ENCODE measurements around the gene NDUFA11.
"Not testable (repeated sequence)": the region's sequence is repeated elsewhere in the genome, so short reads cannot be mapped to it uniquely, and the experiment has no call there.

The NDUFA11 gene

DNA sequence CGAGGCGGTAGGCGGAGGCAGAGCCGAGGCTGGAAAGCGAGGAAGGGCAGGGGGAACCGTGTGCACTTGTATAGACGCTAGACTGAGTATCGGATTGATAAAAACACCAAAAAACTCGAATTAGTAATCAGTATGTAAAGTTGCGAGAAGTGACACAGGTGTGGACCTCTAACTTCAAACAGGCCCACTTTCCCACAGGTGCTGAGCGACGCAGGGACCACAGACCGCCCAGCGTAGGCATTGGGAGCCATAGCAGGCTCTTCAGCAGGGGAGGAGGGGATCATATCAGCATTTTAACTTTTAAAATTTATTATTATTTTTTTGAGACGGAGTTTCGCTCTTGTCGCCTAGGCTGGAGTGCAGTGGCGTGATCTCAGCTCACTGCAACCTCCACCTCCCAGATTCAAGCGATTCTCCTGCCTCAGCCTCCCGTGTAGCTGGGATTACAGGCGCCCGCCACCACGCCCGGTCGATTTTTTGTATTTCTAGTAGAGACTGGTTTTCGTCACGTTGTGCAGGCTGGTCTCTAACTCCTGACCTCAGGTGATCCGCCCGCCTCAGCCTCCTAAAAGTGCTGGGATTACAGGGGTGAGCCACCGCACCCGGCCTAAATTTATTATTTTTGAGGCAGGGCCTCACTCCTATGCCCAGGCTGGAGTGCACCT lies 1.7 kb upstream of the NDUFA11 start:
- DNase-seq = no peak

DNA sequence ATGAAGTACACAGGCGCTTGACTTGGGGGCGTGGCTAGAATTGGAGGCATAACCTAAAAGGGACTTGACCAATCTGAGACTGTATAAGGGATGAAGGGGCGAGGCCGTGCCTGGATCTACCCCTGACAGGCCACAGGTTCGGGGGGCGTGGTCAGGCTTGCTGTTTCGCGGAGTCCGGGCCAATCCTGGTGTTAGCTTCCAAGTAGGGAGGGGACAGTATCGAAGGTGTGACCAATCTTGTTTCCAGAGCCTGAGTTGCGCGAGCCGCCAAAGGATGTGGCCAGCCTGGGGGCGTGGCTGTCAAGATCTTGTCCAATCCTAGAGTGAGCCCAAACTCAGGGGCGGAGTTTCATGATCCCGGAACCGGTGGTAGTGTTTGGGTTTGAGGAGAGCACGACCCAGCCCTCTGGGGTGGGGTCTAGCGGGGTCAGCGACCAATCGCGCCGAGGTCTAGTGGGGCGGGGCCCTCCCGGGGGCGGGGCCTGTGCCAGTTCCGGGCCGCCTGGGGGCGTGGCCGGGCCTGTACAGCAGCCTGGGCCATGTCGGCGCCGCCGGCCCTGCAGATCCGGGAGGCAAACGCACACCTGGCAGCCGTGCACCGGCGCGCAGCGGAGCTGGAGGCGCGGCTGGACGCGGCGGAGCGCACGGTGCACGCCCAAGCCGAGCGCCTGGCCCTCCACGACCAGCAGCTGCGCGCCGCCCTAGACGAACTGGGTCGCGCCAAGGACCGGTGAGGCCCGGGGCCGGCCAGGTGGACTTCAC lies 943 bp upstream of the NDUFA11 start, which contains the start of gene VMAC:
VMAC (plus strand) TSS at position 521 of the 762 bp plus-strand sequence; CDS start at position 540, 19 bp downstream.
- peak; percentile 100 for DNase-seq

DNA sequence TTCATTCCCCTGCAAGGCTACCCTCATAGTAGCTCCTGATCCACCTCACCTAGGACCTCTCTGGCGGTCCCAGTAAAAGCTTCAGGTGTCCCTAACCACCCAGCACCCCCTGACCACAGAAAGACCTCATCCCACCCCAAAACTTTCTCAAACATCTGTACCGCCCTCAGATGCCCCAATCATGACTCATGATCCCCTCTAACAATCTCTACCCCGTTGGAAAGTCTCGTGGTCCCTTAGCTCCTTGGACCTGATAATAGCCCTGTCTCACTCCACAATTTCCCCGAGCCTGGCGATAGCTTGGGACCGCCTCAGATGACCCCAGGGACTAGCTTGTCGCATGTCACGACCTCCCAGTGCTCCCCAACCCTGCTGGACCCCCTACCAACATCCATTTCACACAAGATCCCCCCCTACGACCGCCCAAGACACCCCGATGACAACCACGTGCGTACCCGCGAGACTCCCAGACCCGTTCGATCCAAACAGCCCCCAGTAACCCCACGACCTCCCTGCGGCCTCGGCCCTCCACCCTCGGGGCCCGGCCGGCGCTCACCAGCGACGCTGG lies 450 bp downstream of the NDUFA11 start:
- DNase-seq = no peak

DNA sequence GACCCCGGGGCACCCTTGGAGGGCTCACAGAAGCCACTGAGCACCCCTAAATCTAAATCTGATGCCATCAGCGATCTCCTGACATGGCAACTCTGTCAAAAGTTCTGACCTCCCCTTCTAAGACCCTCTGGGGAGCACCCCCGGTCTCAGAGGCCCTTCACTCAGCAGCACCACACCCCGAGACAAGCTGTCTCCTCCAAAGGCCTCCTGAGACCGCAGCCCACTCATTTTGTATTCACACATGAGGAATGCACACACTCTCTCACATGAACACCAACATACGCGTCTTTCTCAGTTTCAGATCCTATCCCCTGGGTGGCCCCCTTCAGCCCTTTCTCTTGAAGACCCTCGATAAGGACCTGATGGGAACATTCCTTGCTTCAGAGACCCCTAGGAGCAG lies 2.6 kb downstream of the NDUFA11 start:
- DNase-seq = no peak

DNA sequence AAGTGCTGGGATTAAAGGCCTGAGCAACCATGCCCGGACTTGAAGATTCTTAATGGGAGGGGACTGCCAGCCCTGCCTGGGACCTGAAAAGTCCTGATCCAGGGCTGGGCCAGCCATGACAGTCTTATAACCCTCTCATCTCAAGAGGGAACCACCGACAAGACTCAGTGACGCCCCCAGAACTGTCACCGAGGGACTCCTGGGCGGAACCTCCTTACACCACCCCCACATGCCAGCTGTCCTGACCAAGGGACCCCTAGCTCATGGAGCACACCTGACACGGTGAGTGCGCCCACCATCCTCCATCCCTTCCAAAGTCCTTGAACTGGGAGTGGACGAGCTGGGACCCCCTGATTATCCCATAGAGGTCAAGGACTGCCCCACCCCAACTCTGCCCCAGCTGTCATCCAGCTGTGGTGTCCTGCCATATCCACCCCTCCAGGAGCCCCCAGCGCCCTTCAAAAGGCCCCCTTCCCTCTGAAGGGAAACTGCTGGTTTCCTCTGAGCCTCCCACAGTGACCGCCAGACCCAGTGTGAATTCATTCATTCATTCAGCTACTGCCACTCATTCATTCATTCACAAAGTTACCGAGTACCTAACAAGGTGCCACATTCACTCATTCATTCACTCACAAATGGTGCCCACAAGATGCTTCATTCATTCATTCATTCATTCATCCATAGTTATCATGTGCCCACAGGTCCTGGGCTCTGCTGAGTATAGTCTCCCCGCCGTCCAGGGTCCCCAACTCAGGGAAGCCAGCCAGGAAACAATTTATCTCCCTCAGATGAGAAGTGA lies 3.7 kb downstream of the NDUFA11 start:
- DNase-seq = no peak

DNA sequence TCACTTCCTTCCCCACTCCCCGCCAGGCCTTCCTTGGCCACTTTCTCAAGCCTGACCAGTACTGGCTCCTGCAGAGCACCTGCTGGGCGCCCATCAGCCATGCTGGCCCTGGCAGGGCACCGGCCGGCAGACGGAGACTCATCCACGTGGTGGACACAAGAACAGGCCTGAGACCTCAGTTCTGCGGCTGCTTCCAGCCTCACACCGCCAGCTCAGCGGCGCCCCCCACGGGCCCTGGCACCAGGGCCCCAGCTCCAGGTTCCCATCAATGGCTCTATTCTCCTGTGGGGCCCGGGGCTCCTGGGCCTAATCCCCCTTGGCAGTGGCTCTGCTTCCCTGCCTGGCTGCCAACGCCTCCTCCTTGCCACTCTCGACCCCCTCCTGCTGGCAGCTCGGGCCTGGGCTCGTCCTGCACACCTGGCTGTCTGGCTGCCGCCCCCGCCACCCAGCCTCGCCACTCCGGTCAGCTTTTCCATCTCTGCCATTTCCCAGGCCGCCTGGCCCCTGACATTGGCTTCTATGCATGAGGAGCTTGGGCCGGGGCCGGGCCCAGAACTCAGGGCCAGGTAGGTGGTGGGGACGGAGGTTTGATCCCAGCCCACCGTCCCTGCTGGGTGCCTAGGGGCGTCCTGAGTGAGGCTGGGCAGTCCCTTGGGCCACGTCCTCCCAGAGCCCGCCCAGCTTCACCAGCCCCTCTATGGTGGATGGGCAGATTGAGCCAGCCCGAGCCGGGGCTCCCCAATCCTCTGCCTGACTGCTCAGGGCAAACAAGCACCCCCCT lies 6.2 kb downstream of the NDUFA11 start:
- no peak for DNase-seq

DNA sequence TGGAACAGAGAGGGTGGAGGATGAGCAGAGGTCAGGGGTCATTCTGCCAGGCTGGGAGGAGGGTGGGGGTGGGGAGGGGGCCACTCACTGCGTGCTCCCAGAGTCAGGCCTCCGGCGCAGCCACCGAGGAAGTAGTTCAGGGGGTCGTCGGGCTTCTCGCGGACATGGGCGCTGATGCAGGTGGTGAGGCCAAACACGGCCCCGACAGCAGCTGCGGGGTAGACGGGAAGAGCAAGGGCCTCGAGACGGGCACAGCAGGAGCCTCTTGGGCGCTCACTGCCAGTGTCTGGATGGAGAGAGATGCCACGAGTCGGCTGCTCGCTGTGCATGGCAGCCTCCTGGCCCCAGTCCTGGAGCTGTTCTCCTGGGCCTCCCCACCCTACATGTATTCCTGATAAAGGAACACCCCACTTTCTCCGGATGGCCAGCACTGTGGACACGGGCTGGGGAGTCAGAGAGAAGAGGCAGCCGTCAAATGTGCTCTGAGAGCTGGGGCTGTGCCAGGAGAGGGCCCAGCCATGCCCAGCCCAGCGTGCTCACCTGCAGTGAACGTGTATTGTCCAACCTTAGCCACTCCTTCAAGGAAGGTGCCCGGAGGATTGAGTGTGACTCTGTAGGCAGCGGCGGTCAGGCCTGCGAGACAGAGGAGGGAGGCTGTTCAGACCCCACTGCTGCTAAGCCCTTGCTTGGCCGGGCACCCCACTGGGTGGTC lies 7.1 kb downstream of the NDUFA11 start:
- DNase-seq = no peak

DNA sequence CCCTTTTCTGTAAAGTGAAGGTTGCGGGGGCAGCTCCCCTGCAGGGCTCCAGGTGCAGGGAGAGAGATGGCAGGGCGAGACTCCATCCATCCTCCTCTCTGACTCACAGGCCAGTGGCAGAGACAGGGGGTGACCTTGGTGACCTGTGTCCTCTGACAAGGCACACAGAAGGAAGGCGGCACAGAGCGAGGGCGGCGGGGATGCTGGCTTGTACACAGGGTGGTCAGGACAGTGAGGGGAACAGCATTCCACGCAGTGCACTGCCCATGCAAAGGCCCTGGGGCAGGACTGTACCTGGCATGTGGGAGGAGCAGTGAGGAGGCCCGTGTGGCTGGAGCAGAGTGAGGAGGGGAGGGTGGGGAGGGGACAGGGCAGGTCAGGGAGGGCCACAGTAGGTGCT lies 7.7 kb downstream of the NDUFA11 start:
- DNase-seq = no peak

DNA sequence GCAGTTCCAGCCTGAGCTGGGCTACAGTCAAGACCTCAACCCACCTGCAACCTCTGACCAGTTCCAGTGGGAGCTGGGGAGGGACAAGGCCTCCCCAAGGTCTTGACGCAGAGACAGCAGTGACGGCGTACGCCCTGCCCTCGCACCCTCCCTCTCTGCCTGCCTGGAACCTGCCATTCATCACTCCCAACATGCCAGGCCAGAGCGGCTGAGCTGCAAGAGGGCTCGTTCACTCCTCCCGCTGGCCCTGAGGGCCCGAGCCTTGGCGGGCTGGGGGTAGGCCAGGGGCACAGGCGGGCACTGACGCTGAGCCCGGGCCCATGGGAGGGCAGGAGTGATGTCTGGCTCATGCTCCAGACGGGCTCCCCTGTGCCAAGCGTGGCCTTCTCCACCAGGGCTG lies 8.2 kb downstream of the NDUFA11 start:
- no peak for DNase-seq

DNA sequence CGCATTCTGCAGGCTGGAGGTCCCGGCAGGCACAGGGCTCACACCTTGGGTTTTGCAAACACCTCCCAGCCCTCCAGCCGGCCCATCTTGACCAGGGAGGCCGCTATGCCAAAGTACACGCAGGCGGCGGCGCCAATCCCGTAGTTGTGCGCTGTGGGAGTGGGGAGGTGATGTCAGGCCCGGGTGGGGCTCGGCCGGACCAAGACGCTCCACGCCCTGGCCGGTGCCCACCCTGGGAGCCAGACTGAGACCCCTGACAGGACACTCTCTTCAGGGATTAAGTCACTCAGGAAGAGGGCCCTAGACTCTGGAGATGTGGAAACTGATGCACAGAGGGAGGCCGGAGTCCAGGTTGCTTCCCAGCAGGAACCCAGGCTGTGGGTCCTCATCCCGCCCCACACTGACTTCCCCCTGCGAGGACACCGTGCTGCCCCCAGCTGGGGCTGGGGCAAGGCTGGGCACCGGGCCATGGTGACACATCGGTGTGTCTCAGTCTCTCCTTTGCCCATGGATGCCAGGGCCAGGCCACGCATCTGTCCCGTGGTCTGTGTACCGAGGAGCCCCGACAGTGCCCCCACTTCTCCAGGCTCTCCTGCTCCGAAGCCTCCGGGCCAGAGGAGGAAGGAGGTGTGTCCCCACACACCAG lies 8.8 kb downstream of the NDUFA11 start:
- no peak for DNase-seq

DNA sequence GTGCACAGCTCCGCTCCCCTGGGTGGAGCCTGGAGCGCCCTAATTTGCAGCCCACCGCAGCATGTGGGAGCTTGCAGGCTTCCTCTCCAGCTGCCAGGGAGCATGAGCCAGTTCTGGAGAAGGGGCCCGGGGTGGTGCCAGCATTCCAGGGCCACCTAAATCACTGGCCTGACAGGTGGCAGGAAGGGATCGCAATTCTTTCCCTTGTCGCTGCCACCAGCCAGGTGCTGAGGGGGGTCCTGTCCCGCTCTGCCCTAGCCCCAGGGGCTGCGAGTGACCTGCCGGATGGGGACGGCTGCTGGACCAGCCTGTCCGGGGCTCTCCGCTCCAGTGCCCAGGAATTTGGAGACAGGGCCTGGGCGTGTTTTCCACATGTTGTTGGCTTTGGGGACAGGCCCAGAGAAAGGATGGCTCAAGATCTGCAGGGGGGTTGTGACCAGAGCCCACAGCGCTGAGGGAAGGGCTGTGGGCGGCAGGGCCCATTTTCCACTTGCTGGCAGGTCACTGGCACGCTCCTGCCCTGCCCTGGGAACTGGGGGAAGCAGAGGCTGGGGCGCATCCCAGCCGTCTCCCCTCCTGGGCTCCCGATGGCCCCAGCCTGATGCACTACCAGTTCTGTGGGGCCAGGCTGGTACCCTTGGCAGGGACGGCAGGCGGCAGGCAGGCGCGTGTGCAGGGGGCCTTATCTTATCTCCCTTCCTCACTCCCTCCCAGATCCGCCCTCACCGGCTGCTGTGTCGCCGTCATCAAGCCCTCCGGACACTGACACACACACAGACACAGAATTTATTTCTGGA lies 9.5 kb downstream of the NDUFA11 start:
- no peak for DNase-seq

DNA sequence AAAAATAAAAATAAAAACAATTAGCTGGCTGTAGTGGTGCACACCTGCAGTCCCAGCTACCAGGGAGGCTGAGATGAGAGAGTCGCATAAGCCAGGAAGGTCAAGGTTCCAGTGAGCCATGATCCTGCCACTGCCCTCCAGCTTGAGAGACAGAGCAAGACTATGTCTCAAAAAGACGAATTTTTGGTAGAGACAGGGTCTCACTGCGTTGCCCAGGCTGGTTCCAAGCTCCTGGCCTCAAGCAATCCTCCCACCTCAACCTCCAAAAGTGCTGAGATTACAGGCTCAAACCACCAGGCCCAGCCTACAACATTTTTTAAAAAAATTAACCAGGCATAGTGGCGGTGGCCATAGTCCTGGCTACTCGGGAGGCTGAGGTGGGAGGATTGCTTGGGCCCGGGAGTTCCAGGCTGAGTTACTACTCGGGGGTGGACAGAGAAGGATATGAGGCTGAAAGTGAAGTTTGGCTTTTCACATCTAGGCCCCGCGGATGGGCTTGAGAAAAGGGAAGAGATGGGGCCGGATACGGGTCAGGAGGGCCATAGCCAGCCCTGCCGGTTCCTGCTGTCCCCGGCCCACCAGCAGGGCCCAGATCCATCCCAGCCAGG lies 10.2 kb downstream of the NDUFA11 start:
- no peak for DNase-seq

DNA sequence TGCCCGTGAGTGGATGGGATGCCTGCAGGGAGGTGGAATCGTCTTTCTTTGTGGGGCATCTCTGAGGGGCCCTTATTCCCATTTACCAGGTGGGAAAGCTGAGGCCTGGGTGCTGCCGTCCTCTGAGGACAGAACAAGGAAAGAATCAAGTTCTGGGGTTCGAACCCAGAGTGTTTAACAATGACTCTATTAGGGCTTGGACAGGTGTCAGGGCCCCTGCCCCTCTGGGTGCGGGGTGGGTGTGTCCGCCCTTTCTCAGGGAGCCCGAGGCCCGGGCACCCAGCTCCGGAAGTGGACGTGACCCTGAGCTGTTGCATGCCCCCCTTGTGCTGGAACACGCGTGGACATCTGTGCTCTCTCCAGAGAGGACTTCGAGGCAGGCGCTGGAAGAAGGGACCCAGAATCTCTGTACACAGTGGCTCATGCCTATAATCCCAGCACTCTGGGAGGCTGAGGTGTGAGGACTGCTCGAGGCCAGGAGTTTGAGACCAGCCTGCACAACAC lies 10.8 kb downstream of the NDUFA11 start:
- DNase-seq = no peak

DNA sequence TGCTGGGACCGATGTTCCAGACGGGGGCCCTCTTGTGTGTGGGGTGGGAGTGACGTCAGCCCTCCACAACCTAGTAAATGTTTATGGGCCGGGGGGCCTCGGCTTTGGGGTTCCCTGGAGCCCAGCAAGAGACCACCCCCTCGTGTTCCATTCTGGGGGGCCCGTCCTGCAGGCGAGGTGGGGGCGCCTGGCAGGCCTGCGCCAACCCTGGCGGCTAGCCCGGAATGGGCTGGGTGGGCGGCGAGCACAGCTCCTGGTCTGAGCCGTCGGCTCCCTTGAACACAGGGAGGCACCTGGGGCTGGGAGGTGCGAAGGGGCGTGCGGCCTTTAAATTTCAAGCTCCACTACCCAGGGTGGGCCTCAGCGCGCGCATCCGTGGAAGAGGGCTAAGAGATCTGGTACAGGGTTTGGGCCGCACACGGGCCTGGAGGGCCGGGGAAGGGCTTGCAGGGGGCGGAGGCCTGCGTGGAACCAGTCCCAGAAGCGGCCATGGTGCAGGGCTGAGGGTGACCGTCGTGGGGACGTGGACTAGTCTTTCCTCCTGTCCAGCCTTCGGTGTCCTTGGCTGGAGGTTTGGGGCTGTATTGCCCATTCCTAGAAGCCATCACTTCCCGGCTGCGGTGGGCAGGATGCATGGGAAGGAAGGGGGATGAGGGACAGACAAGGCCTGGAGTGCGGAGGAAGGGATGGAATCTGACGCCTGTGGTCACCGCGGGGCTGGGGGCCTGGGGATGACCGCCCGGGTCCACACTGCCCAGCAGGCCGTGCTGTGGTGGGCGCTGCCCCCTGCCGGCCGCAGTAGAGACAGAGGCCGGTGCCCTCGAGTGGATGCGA lies 11.4 kb downstream of the NDUFA11 start:
- no peak for DNase-seq

DNA sequence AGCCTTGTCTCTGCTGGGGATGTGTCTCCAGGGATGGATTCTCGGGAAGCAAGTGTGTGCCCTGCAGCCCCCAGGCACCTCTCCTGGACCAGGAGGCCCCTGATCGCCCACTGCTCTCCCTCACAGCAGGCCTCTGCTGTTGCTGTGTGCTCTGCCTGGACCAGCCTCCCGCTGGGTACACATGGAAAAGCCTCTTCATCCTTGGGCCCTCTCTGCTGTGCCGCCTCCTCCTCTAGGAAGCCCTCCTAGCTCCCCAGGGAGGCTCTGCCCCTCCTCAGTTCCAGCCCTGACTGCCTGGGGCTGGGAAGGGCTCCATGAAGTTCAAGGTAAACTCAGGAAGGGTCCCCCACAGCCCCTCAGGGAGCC lies 12.0 kb downstream of the NDUFA11 start:
- no peak for DNase-seq

DNA sequence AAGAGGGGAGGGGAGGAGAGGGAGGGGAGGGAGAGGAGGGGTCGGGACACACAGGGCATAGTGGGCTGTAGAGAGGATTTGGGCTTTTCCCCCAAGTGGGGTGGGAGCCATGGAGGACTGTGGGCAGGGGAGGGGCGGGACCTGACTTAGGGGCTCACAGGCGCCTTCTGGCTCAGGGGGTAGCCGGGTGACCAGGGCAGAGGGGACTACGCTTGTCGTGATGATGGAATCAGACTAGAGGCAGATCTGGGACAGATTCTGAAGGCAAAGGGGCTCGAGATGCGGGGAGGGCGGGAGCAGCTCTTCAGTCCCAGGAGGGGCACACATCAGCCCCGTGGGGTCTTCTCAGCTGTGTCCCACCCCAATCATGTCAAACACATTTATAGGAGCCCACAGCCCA lies 13.5 kb downstream of the NDUFA11 start:
- DNase-seq = no peak

DNA sequence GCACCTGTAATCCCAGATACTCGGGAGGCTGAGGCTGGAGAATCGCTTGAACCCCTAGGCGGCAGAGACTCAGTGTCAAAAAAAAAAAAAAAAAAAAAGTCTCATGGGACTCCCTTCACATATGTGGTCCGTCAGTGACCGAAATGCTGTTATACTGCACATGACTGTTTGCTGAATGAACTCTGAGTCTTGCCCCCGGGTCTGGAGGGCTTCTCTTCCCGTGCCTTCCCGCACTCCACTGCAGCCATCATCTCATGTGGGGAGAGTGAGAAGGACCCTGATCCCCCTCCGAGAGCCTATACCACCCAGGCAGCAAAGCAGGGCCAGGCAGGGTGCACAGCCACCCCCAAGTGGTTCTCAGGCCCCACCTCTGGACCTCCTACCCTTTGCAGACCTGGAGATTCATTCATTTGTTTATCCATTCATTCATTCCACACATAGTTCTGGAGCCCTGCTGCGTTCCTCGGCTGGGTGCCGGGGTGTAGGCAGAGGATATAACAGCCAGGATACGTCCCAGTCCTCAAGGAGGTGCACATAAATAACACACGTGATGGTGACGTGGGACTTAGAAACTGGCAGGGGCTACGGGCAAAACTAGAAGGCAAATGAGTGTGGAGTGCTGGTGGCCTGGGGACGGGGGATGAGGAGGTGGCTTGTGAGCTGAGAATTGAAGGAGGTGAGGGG lies 14.2 kb downstream of the NDUFA11 start:
- DNase-seq = no peak

DNA sequence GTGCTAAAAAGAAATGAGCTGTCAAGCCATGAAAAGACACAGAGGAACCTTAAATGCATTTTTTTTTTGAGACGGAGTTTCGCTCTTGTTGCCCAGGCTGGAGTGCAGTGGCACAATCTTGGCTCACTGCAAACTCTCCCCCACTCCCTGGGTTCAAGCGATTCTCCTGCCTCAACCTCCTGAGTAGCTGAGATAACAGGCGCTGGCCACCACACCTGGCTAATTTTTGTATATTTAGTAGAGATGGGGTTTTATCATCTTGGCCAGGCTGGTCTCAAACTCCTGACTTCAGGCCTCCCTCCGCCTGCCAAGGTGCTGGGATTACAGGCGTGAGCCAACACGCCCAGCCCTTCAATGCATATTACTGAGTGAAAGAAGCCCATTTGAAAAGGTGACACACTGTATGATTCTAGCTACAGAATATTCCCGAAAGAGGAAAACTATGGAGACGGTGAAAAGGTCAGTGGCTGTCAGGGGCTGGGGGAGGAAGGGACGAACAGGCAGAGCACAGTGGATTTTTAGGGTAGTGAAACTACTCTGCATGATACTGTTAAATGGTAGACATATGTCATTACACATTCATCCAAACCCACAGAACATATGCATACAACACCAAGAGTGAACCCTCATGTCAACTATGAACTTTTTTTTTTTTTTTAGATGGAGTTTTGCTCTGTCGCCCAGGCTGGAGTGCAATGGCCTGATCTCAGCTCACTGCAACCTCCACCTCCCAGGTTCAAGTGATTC lies 19.4 kb downstream of the NDUFA11 start:
- not testable (repeated sequence) for DNase-seq

Data from NCI-H1105 treated with DMSO at 0.1 percent for 48 hours (cell line).